ENCODE results near the gene CLCA4.
"Not testable (repeated sequence)": the region's sequence is repeated elsewhere in the genome, so short reads cannot be mapped to it uniquely, and the experiment has no call there.

Gene CLCA4

GRCh38 chr1:86530211-86530845 lies 16.6 kb upstream of the CLCA4 start:
- DNase-seq: no peak

GRCh38 chr1:86537928-86538695 lies 8.8 kb upstream of the CLCA4 start:
- no peak for DNase-seq

- DNase-seq: no peak
Measured at GRCh38 chr1:86538775-86539174, 8.1 kb upstream of the CLCA4 start.

GRCh38 chr1:86541859-86542258 lies 5.0 kb upstream of the CLCA4 start:
- DNase-seq: no peak

- no peak for DNase-seq
Measured at GRCh38 chr1:86542631-86543030, 4.2 kb upstream of the CLCA4 start.

- DNase-seq: no peak
Measured at GRCh38 chr1:86548839-86549238, 2.0 kb downstream of the CLCA4 start.

- DNase-seq: no peak
Measured at GRCh38 chr1:86551305-86551704, 4.4 kb downstream of the CLCA4 start.

GRCh38 chr1:86552376-86552775 lies 5.5 kb downstream of the CLCA4 start:
- no peak for DNase-seq

GRCh38 chr1:86557739-86558138 lies 10.9 kb downstream of the CLCA4 start:
- no peak for DNase-seq

- no peak for DNase-seq
Measured at GRCh38 chr1:86563849-86564248, 17.0 kb downstream of the CLCA4 start.

GRCh38 chr1:86567341-86567740 lies 20.5 kb downstream of the CLCA4 start:
- DNase-seq: no peak

GRCh38 chr1:86567878-86568277 lies 21.0 kb downstream of the CLCA4 start:
- no peak for DNase-seq

- DNase-seq: no peak
Measured at GRCh38 chr1:86573763-86574484, 27.0 kb downstream of the CLCA4 start.

- no peak for DNase-seq
Measured at GRCh38 chr1:86581231-86581630, 34.4 kb downstream of the CLCA4 start.

- DNase-seq: no peak
Measured at GRCh38 chr1:86582161-86582560, 35.3 kb downstream of the CLCA4 start.

- DNase-seq: no peak
Measured at GRCh38 chr1:86583032-86583431, 36.2 kb downstream of the CLCA4 start.

GRCh38 chr1:86583593-86583992 lies 36.7 kb downstream of the CLCA4 start:
- DNase-seq: no peak

GRCh38 chr1:86594284-86594770 lies 47.4 kb downstream of the CLCA4 start:
- no peak for DNase-seq

GRCh38 chr1:86596224-86596623 lies 49.3 kb downstream of the CLCA4 start:
- DNase-seq: no peak

GRCh38 chr1:86596741-86597290 lies 49.9 kb downstream of the CLCA4 start:
- no peak for DNase-seq

- not testable (repeated sequence) for DNase-seq
Measured at GRCh38 chr1:86606080-86606479, 59.2 kb downstream of the CLCA4 start.

GRCh38 chr1:86616433-86616832 lies 69.6 kb downstream of the CLCA4 start:
- DNase-seq: no peak

GRCh38 chr1:86616871-86617270 lies 70.0 kb downstream of the CLCA4 start:
- no peak for DNase-seq

GRCh38 chr1:86618358-86618757 lies 71.5 kb downstream of the CLCA4 start:
- no peak for DNase-seq

Measured in NCI-H1105 treated with DMSO at 0.1 percent for 48 hours (cell line).